Liver (tissue), 9 donors: ENCODE data around the gene ROBO2. TPM values are rescaled to one million over a fixed set of nuclear protein-coding genes. Genes with fewer than 3 reads are reported as not detected.

Source experiments
- DNase-seq: peaks from one replicate; pipeline ENCODE4 v3.0.0-alpha.2; 2017; ENCODE audit warnings: low spot score
- H3K27ac ChIP-seq, 2 donors: one replicate each; pipeline ENCODE4 v1.7.0; 2013; ENCODE audit warnings: inconsistent platforms in 2 of 2, low read length in 2 of 2, control low read depth in 1 of 2, low read depth in 1 of 2, mild to moderate bottlenecking in 1 of 2
- H3K27me3 ChIP-seq, 4 donors: one replicate each; pipeline versions ENCODE4 v1.6.1 to v1.7.0; 2013; ENCODE audit warnings: low read length in 3 of 4, inconsistent platforms in 1 of 4, mild to moderate bottlenecking in 1 of 4, moderate library complexity in 1 of 4; ENCODE audit not compliant: control insufficient read depth in 4 of 4, insufficient read depth in 4 of 4
- H3K36me3 ChIP-seq, 4 donors: one replicate each; pipeline versions ENCODE4 v1.6.1 to v1.7.0; 2013; ENCODE audit warnings: low read length in 3 of 4, mild to moderate bottlenecking in 3 of 4, low read depth in 1 of 4, moderate library complexity in 1 of 4; ENCODE audit not compliant: control insufficient read depth in 4 of 4, insufficient read depth in 3 of 4
- H3K4me1 ChIP-seq, 4 donors: one replicate each; pipeline versions ENCODE4 v1.6.1 to v1.7.0; 2013; ENCODE audit warnings: low read length in 3 of 4, mild to moderate bottlenecking in 3 of 4, moderate library complexity in 1 of 4; ENCODE audit not compliant: control insufficient read depth in 4 of 4, insufficient read depth in 4 of 4
- H3K4me3 ChIP-seq, 3 donors: one replicate each; pipeline versions ENCODE4 v1.6.1 to v1.7.0; 2013; ENCODE audit warnings: low read length in 3 of 3, control low read depth in 1 of 3, low read depth in 1 of 3, mild to moderate bottlenecking in 1 of 3
- H3K9ac ChIP-seq, 2 donors: one replicate each; pipeline ENCODE4 v1.7.0; 2013; ENCODE audit warnings: low read length in 2 of 2, mild to moderate bottlenecking in 2 of 2, moderate library complexity in 2 of 2, control low read depth in 1 of 2, low read depth in 1 of 2
- H3K9me3 ChIP-seq, 4 donors: one replicate each; pipeline versions ENCODE4 v1.6.1 to v1.7.0; 2013; ENCODE audit warnings: low read length in 3 of 4; ENCODE audit not compliant: control insufficient read depth in 4 of 4
- ATF3 ChIP-seq: IDR thresholded peaks from 2 replicates; pipeline ENCODE4 v1.6.1; 2016; ENCODE audit warnings: antibody characterized with exemption
- CTCF ChIP-seq: fragments of 150-350 bp; IDR thresholded peaks from 2 replicates; pipeline ENCODE4 v1.5.1; 2017; ENCODE audit warnings: improper control_type of control experiment, low read depth, low read length; ENCODE audit not compliant: missing input control
- EGR1 ChIP-seq, 2 donors: IDR thresholded peaks; 2 replicates each; pipeline ENCODE4 v1.6.1; 2016 to 2018; ENCODE audit warnings: antibody characterized with exemption in 2 of 2, low read depth in 2 of 2
- FOXA1 ChIP-seq: IDR thresholded peaks from 2 replicates; pipeline ENCODE4 v1.6.1; 2016; ENCODE audit warnings: antibody characterized with exemption
- FOXA2 ChIP-seq: IDR thresholded peaks from 2 replicates; pipeline ENCODE4 v1.6.1; 2016; ENCODE audit warnings: antibody characterized with exemption
- GABPA ChIP-seq, 2 donors: IDR thresholded peaks in 1 of 2; conservative IDR thresholded peaks in 1 of 2; 2 replicates each; pipeline ENCODE4 v1.6.1; 2016; ENCODE audit warnings: antibody characterized with exemption in 2 of 2, mild to moderate bottlenecking in 1 of 2, moderate library complexity in 1 of 2
- HNF4A ChIP-seq, 2 donors: conservative IDR thresholded peaks; 2 replicates each; pipeline ENCODE4 v1.6.1; 2016; ENCODE audit warnings: antibody characterized with exemption in 2 of 2, mild to moderate bottlenecking in 2 of 2
- HNF4G ChIP-seq: IDR thresholded peaks from 2 replicates; pipeline ENCODE4 v1.6.1; 2016; ENCODE audit warnings: antibody characterized with exemption
- JUND ChIP-seq, 2 donors: IDR thresholded peaks; 2 replicates each; pipeline ENCODE4 v1.6.1; 2016; ENCODE audit warnings: antibody characterized with exemption in 2 of 2
- MAX ChIP-seq: IDR thresholded peaks from 2 replicates; pipeline ENCODE4 v1.6.1; 2016; ENCODE audit warnings: antibody characterized with exemption
- RAD21 ChIP-seq, 2 donors: IDR thresholded peaks; 2 replicates each; pipeline ENCODE4 v1.6.1; 2016; ENCODE audit warnings: antibody characterized with exemption in 2 of 2, mild to moderate bottlenecking in 2 of 2
- REST ChIP-seq: IDR thresholded peaks from 2 replicates; pipeline ENCODE4 v1.6.1; 2016; ENCODE audit warnings: antibody characterized with exemption, mild to moderate bottlenecking
- RXRA ChIP-seq, 2 donors: IDR thresholded peaks; 2 replicates each; pipeline ENCODE4 v1.6.1; 2017 to 2018; ENCODE audit warnings: antibody characterized with exemption in 2 of 2, mild to moderate bottlenecking in 1 of 2
- SP1 ChIP-seq: IDR thresholded peaks from 2 replicates; pipeline ENCODE4 v1.6.1; 2018; ENCODE audit warnings: antibody characterized with exemption, mild to moderate bottlenecking
- TAF1 ChIP-seq: conservative IDR thresholded peaks from 2 replicates; pipeline ENCODE4 v1.6.1; 2016; ENCODE audit warnings: antibody characterized with exemption, mild to moderate bottlenecking
- YY1 ChIP-seq: IDR thresholded peaks from 2 replicates; pipeline ENCODE4 v1.6.1; 2016; ENCODE audit warnings: antibody characterized with exemption, mild to moderate bottlenecking
- ZBTB33 ChIP-seq: IDR thresholded peaks from 2 replicates; pipeline ENCODE4 v1.6.1; 2016; ENCODE audit warnings: antibody characterized with exemption
- WGBS: extraction: QIAGEN DNeasy Blood & Tissue Kit; methylation state at CpG from one replicate; pipeline ENCODE4 v1.1.7; 2013; 5-methylcytosine and 5-hydroxymethylcytosine counted together
- polyA plus RNA-seq, 2 donors: library from polyadenylated mRNA; stranded (reverse) in 1 of 2; unstranded in 1 of 2; fragments of 200-250 nt in 1 of 2; fragments of >200 nt in 1 of 2; fragmentation: Nextera tagmentation in 1 of 2; extraction: Ambion mirVana in 1 of 2; gene quantifications; one replicate each; pipeline versions ENCODE4 v1.2.1 to v1.2.3, GENCODE V29; 2013 to 2015
- total RNA-seq, 2 donors: library from RNA; depleted of rRNA; stranded (reverse); fragments of >200 nt; gene quantifications; one replicate each; pipeline ENCODE4 v1.2.3, GENCODE V29; 2014
- donor health status: healthy.
- donor health status: healthy.
- donor health status: healthy.
- donor health status: healthy.
- donor health status: healthy.

The ROBO2 gene
- total and polyA plus RNA-seq, 4 donors: 0.22 to 19.4 (median 1.1) TPM

- H3K27me3 ChIP-seq: no peaks in the 10 kb centered on the region
- DNase-seq: no peak
- no peak overlapping the region for H3K9ac ChIP-seq
- no peak overlapping the region for H3K4me3 ChIP-seq
- no peak overlapping the region for H3K27ac ChIP-seq
- no peaks in the 10 kb centered on the region for H3K9me3 ChIP-seq
- 73% methylated on average over 3 of the region's 3 CpGs for WGBS
- no peaks in the 10 kb centered on the region for H3K36me3 ChIP-seq
- TF ChIP-seq FOXA2 (no peak), GABPA (IDR thresholded peaks at IDR 0.05 in 1 of 2, conservative IDR thresholded peaks at IDR 0.05 in 1 of 2) (no peak), RAD21 (IDR thresholded peaks at IDR 0.05) (no peak), RXRA (IDR thresholded peaks at IDR 0.05) (no peak), TAF1 (no peak), FOXA1 (no peak), HNF4A (conservative IDR thresholded peaks at IDR 0.05) (no peak), EGR1 (IDR thresholded peaks at IDR 0.05; ENCODE audit: low read depth in 2 of 2) (no peak), SP1 (no peak), ATF3 (no peak), CTCF (no peak), YY1 (no peak), REST (no peak), JUND (IDR thresholded peaks at IDR 0.05) (no peak), HNF4G (no peak), MAX (no peak), ZBTB33 (no peak)
- no peaks in the 10 kb centered on the region for H3K4me1 ChIP-seq
These were observed 264.8 kb downstream of the ROBO2 start for GRCh38 chr3:77304700-77305021.

GRCh38 chr3:77309460-77309859 is 269.6 kb downstream of the ROBO2 start:
- DNase-seq: no peak
- no peaks in the 10 kb centered on the region for H3K4me1 ChIP-seq
- H3K9me3 ChIP-seq: no peaks in the 10 kb centered on the region
- H3K27ac ChIP-seq: no peak overlapping the region
- no peaks in the 10 kb centered on the region for H3K36me3 ChIP-seq
- no peak overlapping the region for H3K9ac ChIP-seq
- no peak for TF ChIP-seq REST
- TF ChIP-seq FOXA2: no peak
- H3K27me3 ChIP-seq: no peaks in the 10 kb centered on the region
- no peak overlapping the region for H3K4me3 ChIP-seq
